ENCODE measurements around the gene SNX10.

SNX10 gene

GRCh38 chr7:26265065-26265464 lies 26.6 kb upstream of the SNX10 start:
- Histone ChIP-seq H2AFZ (ENCODE audit: insufficient read depth, low read length, poor library complexity) (no peak overlapping the region), H3K27me3 (ENCODE audit: insufficient read depth, low read length) (no peaks in the 10 kb centered on the region), H3K36me3 (ENCODE audit: control insufficient read depth in 1 of 2, insufficient read depth in 2 of 2, low read length in 2 of 2) (no peaks in the 10 kb centered on the region), H3K18ac (ENCODE audit: low read length) (no peak overlapping the region), H4K8ac (ENCODE audit: low read depth, low read length) (no peak overlapping the region), H3K27ac (ENCODE audit: low read depth, low read length) (no peak overlapping the region), H3K4me2 (ENCODE audit: low read length) (no peak overlapping the region), H3K9ac (ENCODE audit: low read length) (no peak overlapping the region), H3K79me2 (ENCODE audit: control insufficient read depth, insufficient read depth, low read length, poor library complexity) (no peaks in the 10 kb centered on the region), H2BK120ac (ENCODE audit: insufficient read depth, low read length, poor library complexity) (no peak overlapping the region), H3K14ac (ENCODE audit: low read length) (no peak overlapping the region), H2AK5ac (ENCODE audit: low read length) (no peak overlapping the region), H3K4me1 (ENCODE audit: control insufficient read depth in 1 of 2, insufficient read depth in 2 of 2, low read length in 2 of 2) (no peaks in the 10 kb centered on the region), H3K79me1 (ENCODE audit: low read length) (no peaks in the 10 kb centered on the region), H3K4ac (ENCODE audit: low read depth, low read length) (no peak overlapping the region), H4K12ac (ENCODE audit: low read depth, low read length) (no peak overlapping the region), H2BK12ac (ENCODE audit: low read length) (no peak overlapping the region), H3K23ac (ENCODE audit: low read length) (no peak overlapping the region), H4K91ac (ENCODE audit: low read depth, low read length) (no peak overlapping the region), H2BK5ac (ENCODE audit: low read depth, low read length, poor library complexity) (no peak overlapping the region), H3K9me3 (ENCODE audit: insufficient read depth, low read depth, low read length) (peaks cover 3% of the 10 kb centered on the region), H3K4me3 (ENCODE audit: low read depth, low read length) (no peak overlapping the region)
- WGBS (ENCODE audit: extremely low coverage, insufficient coverage, insufficient read length), result no CpG with 5 or more reads among the region's 6 CpGs
- DNase-seq, result no peak

- Histone ChIP-seq H3K79me2 (ENCODE audit: control insufficient read depth, insufficient read depth, low read length, poor library complexity) (no peaks in the 10 kb centered on the region), H3K4me2 (ENCODE audit: low read length) (no peak overlapping the region), H3K79me1 (ENCODE audit: low read length) (no peaks in the 10 kb centered on the region), H3K4ac (ENCODE audit: low read depth, low read length) (no peak overlapping the region), H2BK5ac (ENCODE audit: low read depth, low read length, poor library complexity) (no peak overlapping the region), H3K27ac (ENCODE audit: low read depth, low read length) (no peak overlapping the region), H2AK5ac (ENCODE audit: low read length) (no peak overlapping the region), H3K23ac (ENCODE audit: low read length) (no peak overlapping the region), H2BK12ac (ENCODE audit: low read length) (no peak overlapping the region), H3K9ac (ENCODE audit: low read length) (no peak overlapping the region), H3K4me1 (ENCODE audit: control insufficient read depth in 1 of 2, insufficient read depth in 2 of 2, low read length in 2 of 2) (no peaks in the 10 kb centered on the region), H3K4me3 (ENCODE audit: low read depth, low read length) (no peak overlapping the region), H3K9me3 (ENCODE audit: insufficient read depth, low read depth, low read length) (peaks cover 3% of the 10 kb centered on the region), H3K27me3 (ENCODE audit: insufficient read depth, low read length) (no peaks in the 10 kb centered on the region), H4K8ac (ENCODE audit: low read depth, low read length) (no peak overlapping the region), H2BK120ac (ENCODE audit: insufficient read depth, low read length, poor library complexity) (no peak overlapping the region), H2AFZ (ENCODE audit: insufficient read depth, low read length, poor library complexity) (no peak overlapping the region), H4K91ac (ENCODE audit: low read depth, low read length) (no peak overlapping the region), H3K36me3 (ENCODE audit: control insufficient read depth in 1 of 2, insufficient read depth in 2 of 2, low read length in 2 of 2) (no peaks in the 10 kb centered on the region), H4K12ac (ENCODE audit: low read depth, low read length) (no peak overlapping the region), H3K18ac (ENCODE audit: low read length) (no peak overlapping the region), H3K14ac (ENCODE audit: low read length) (no peak overlapping the region)
- no CpG with 5 or more reads among the region's 5 CpGs for WGBS (ENCODE audit: extremely low coverage, insufficient coverage, insufficient read length)
- no peak for DNase-seq
Observed at GRCh38 chr7:26265499-26266075, 26.1 kb upstream of the SNX10 start.

- no peak overlapping the region for H3K18ac ChIP-seq (ENCODE audit: low read length)
- H2BK12ac ChIP-seq (ENCODE audit: low read length), result no peak overlapping the region
- no peak overlapping the region for H2AK5ac ChIP-seq (ENCODE audit: low read length)
- H2BK120ac ChIP-seq (ENCODE audit: insufficient read depth, low read length, poor library complexity), result no peak overlapping the region
- no peaks in the 10 kb centered on the region for H3K4me1 ChIP-seq (ENCODE audit: control insufficient read depth in 1 of 2, insufficient read depth in 2 of 2, low read length in 2 of 2)
- no peak overlapping the region for H4K12ac ChIP-seq (ENCODE audit: low read depth, low read length)
- H4K8ac ChIP-seq (ENCODE audit: low read depth, low read length), result no peak overlapping the region
- H2BK5ac ChIP-seq (ENCODE audit: low read depth, low read length, poor library complexity), result no peak overlapping the region
- no peak overlapping the region for H3K23ac ChIP-seq (ENCODE audit: low read length)
- H3K4ac ChIP-seq (ENCODE audit: low read depth, low read length), result no peak overlapping the region
- H3K27ac ChIP-seq (ENCODE audit: low read depth, low read length), result no peak overlapping the region
- H3K79me2 ChIP-seq (ENCODE audit: control insufficient read depth, insufficient read depth, low read length, poor library complexity), result no peaks in the 10 kb centered on the region
- H3K36me3 ChIP-seq (ENCODE audit: control insufficient read depth in 1 of 2, insufficient read depth in 2 of 2, low read length in 2 of 2), result no peaks in the 10 kb centered on the region
- H3K27me3 ChIP-seq (ENCODE audit: insufficient read depth, low read length), result no peaks in the 10 kb centered on the region
- H4K91ac ChIP-seq (ENCODE audit: low read depth, low read length), result no peak overlapping the region
- no peak for DNase-seq
- no peak overlapping the region for H3K4me2 ChIP-seq (ENCODE audit: low read length)
- no peaks in the 10 kb centered on the region for H3K79me1 ChIP-seq (ENCODE audit: low read length)
- no peak overlapping the region for H3K4me3 ChIP-seq (ENCODE audit: low read depth, low read length)
- no peaks in the 10 kb centered on the region for H3K9me3 ChIP-seq (ENCODE audit: insufficient read depth, low read depth, low read length)
- no peak overlapping the region for H3K14ac ChIP-seq (ENCODE audit: low read length)
- H3K9ac ChIP-seq (ENCODE audit: low read length), result no peak overlapping the region
- H2AFZ ChIP-seq (ENCODE audit: insufficient read depth, low read length, poor library complexity), result no peak overlapping the region
- no CpG with 5 or more reads among the region's 9 CpGs for WGBS (ENCODE audit: extremely low coverage, insufficient coverage, insufficient read length)
Observed at GRCh38 chr7:26267601-26268166, 24.0 kb upstream of the SNX10 start.

GRCh38 chr7:26275213-26275612 lies 16.4 kb upstream of the SNX10 start:
- Histone ChIP-seq H3K9ac (ENCODE audit: low read length) (no peak overlapping the region), H2BK120ac (ENCODE audit: insufficient read depth, low read length, poor library complexity) (no peak overlapping the region), H4K12ac (ENCODE audit: low read depth, low read length) (no peak overlapping the region), H2BK12ac (ENCODE audit: low read length) (no peak overlapping the region), H4K91ac (ENCODE audit: low read depth, low read length) (no peak overlapping the region), H3K14ac (ENCODE audit: low read length) (no peak overlapping the region), H2BK5ac (ENCODE audit: low read depth, low read length, poor library complexity) (no peak overlapping the region), H4K8ac (ENCODE audit: low read depth, low read length) (no peak overlapping the region), H2AFZ (ENCODE audit: insufficient read depth, low read length, poor library complexity) (no peak overlapping the region), H3K4ac (ENCODE audit: low read depth, low read length) (no peak overlapping the region), H3K27me3 (ENCODE audit: insufficient read depth, low read length) (no peaks in the 10 kb centered on the region), H3K79me2 (ENCODE audit: control insufficient read depth, insufficient read depth, low read length, poor library complexity) (no peaks in the 10 kb centered on the region), H3K79me1 (ENCODE audit: low read length) (no peaks in the 10 kb centered on the region), H3K27ac (ENCODE audit: low read depth, low read length) (no peak overlapping the region), H3K36me3 (ENCODE audit: control insufficient read depth in 1 of 2, insufficient read depth in 2 of 2, low read length in 2 of 2) (no peaks in the 10 kb centered on the region), H3K4me1 (ENCODE audit: control insufficient read depth in 1 of 2, insufficient read depth in 2 of 2, low read length in 2 of 2) (no peaks in the 10 kb centered on the region), H3K23ac (ENCODE audit: low read length) (no peak overlapping the region), H3K4me3 (ENCODE audit: low read depth, low read length) (no peak overlapping the region), H3K4me2 (ENCODE audit: low read length) (no peak overlapping the region), H2AK5ac (ENCODE audit: low read length) (no peak overlapping the region), H3K9me3 (ENCODE audit: insufficient read depth, low read depth, low read length) (no peaks in the 10 kb centered on the region), H3K18ac (ENCODE audit: low read length) (no peak overlapping the region)
- WGBS (ENCODE audit: extremely low coverage, insufficient coverage, insufficient read length), result no CpG with 5 or more reads among the region's 3 CpGs
- DNase-seq, result no peak

Measured in trophoblast cell (in vitro differentiated cells and primary cell).